IMR-90 (cell line): ENCODE results near the gene IFI27L1. TPM values are rescaled to one million over a fixed set of nuclear protein-coding genes. Genes with fewer than 3 reads are reported as not detected.

Experiments used
- ATAC-seq: fragments of 200-7000 bp; cut with Tn5 transposase; 2 replicates; pipeline ENCODE4 v1.9.1; 2020; ENCODE audit warnings: low read depth, mild to moderate bottlenecking, moderate library complexity
- BruUV-seq: library from RNA; stranded (reverse); fragments of 400-500 nt; replicated peaks from 2 replicates; lab custom pipeline; 2021; lab: Mats Ljungman, UMichigan
- CTCF ChIA-PET: fragments of 300-600 bp; formaldehyde crosslinking; extraction: SDS; loops from one replicate; lab custom pipeline; 2021; ENCODE audit warnings: antibody characterized with exemption; lab: Yijun Ruan, JAX
- POLR2A ChIA-PET: fragments of 300-600 bp; sonication (Branson Sonifier 250); formaldehyde crosslinking; loops from one replicate; lab custom pipeline; 2022; ENCODE audit warnings: antibody characterized with exemption; ENCODE audit not compliant: unreplicated experiment; lab: Charles Lee
- DNase-seq: peaks from one replicate; pipeline ENCODE4 v3.0.0; 2013
- H2AFZ ChIP-seq: replicated peaks from 2 replicates; pipeline ENCODE3; 2013; ENCODE audit warnings: low read length, mild to moderate bottlenecking; ENCODE audit not compliant: poor library complexity
- H2AK5ac ChIP-seq: 2 replicates; pipeline ENCODE4 v1.6.1; 2013; ENCODE audit warnings: low read depth, low read length, inconsistent platforms
- H2AK9ac ChIP-seq: replicated peaks from 2 replicates; pipeline ENCODE3; 2013; ENCODE audit warnings: mild to moderate bottlenecking, low read depth, low read length, moderate library complexity; ENCODE audit not compliant: poor library complexity
- H2BK120ac ChIP-seq: 2 replicates; pipeline ENCODE4 v1.6.1; 2013; ENCODE audit warnings: low read depth, low read length, inconsistent platforms
- H2BK15ac ChIP-seq: 3 replicates; pipeline ENCODE4 v1.6.1; 2013; ENCODE audit warnings: low read depth, low read length, inconsistent platforms
- H2BK20ac ChIP-seq: 2 replicates; pipeline ENCODE4 v1.6.1; 2013; ENCODE audit warnings: low read depth, mild to moderate bottlenecking, inconsistent platforms, low read length, moderate library complexity
- H2BK5ac ChIP-seq: 2 replicates; pipeline ENCODE4 v1.6.1; 2013; ENCODE audit warnings: mild to moderate bottlenecking, low read depth, low read length, inconsistent platforms; ENCODE audit not compliant: poor library complexity, severe bottlenecking
- H3K14ac ChIP-seq: replicated peaks from 2 replicates; pipeline ENCODE4 v1.6.1; 2013; ENCODE audit warnings: low read depth, low read length, inconsistent platforms
- H3K18ac ChIP-seq: 2 replicates; pipeline ENCODE4 v1.6.1; 2013; ENCODE audit warnings: low read depth, low read length, control low read depth
- H3K23ac ChIP-seq: 2 replicates; pipeline ENCODE4 v1.6.1; 2013; ENCODE audit warnings: low read depth, low read length, inconsistent platforms
- H3K27ac ChIP-seq: 2 replicates; pipeline ENCODE4 v1.5.1; 2013; ENCODE audit warnings: mild to moderate bottlenecking, control low read depth, low read length; ENCODE audit not compliant: insufficient read depth
- H3K27me3 ChIP-seq: 2 replicates; pipeline ENCODE4 v1.6.1; 2013; ENCODE audit warnings: low read length; ENCODE audit not compliant: control insufficient read depth, insufficient read depth
- H3K36me3 ChIP-seq: 2 replicates; pipeline ENCODE4 v1.6.1; 2013; ENCODE audit warnings: low read length, mixed read lengths; ENCODE audit not compliant: control insufficient read depth, insufficient read depth
- H3K4ac ChIP-seq: 2 replicates; pipeline ENCODE4 v1.6.1; 2013; ENCODE audit warnings: low read depth, low read length, inconsistent platforms
- H3K4me1 ChIP-seq: 2 replicates; pipeline ENCODE4 v1.6.1; 2013; ENCODE audit warnings: low read length, mixed read lengths; ENCODE audit not compliant: control insufficient read depth, insufficient read depth
- H3K4me2 ChIP-seq: 2 replicates; pipeline ENCODE4 v1.6.1; 2013; ENCODE audit warnings: low read depth, mild to moderate bottlenecking, control low read depth, low read length, moderate library complexity
- H3K4me3 ChIP-seq: 2 replicates; pipeline ENCODE4 v1.5.1; 2013; ENCODE audit warnings: low read depth, mild to moderate bottlenecking, control low read depth, low read length, moderate library complexity; ENCODE audit not compliant: insufficient read depth
- H3K56ac ChIP-seq: 2 replicates; pipeline ENCODE4 v1.6.1; 2013; ENCODE audit warnings: low read length, inconsistent platforms; ENCODE audit not compliant: insufficient read depth; ENCODE audit errors: extremely low read depth
- H3K79me1 ChIP-seq, 2 experiments: 2 replicates each; pipeline ENCODE4 v1.6.1; 2013; ENCODE audit warnings: low read length in 2 of 2, inconsistent platforms in 1 of 2, low read depth in 1 of 2
- H3K9ac ChIP-seq: 2 replicates; pipeline ENCODE4 v1.6.1; 2013; ENCODE audit warnings: low read depth, low read length, control low read depth
- H3K9me1 ChIP-seq: 2 replicates; pipeline ENCODE4 v1.6.1; 2013; ENCODE audit warnings: low read length, inconsistent platforms; ENCODE audit not compliant: insufficient read depth
- H3K9me3 ChIP-seq: 2 replicates; pipeline ENCODE4 v1.6.1; 2013; ENCODE audit warnings: low read length; ENCODE audit not compliant: control insufficient read depth, insufficient read depth
- H4K20me1 ChIP-seq: 2 replicates; pipeline ENCODE4 v1.6.1; 2013; ENCODE audit warnings: low read length, inconsistent platforms; ENCODE audit not compliant: insufficient read depth
- H4K5ac ChIP-seq: 2 replicates; pipeline ENCODE4 v1.6.1; 2013; ENCODE audit warnings: mild to moderate bottlenecking, low read depth, low read length, control low read depth
- H4K8ac ChIP-seq, 2 experiments: 2 replicates each; pipeline ENCODE4 v1.6.1; 2013; ENCODE audit warnings: low read depth in 2 of 2, low read length in 2 of 2, control low read depth in 1 of 2, inconsistent platforms in 1 of 2
- H4K91ac ChIP-seq: 2 replicates; pipeline ENCODE4 v1.6.1; 2013; ENCODE audit warnings: low read depth, low read length, inconsistent platforms; ENCODE audit not compliant: insufficient read depth
- BHLHE40 ChIP-seq: fragments of 150-350 bp; IDR thresholded peaks from 2 replicates; pipeline ENCODE4 v1.6.1; 2016; ENCODE audit warnings: mild to moderate bottlenecking, low read depth, low read length
- CHD1 ChIP-seq: IDR thresholded peaks from 2 replicates; pipeline ENCODE4 v1.6.1; 2012; ENCODE audit warnings: low read depth, low read length, improper control_type of control experiment
- FOS ChIP-seq: fragments of 150-350 bp; IDR thresholded peaks from 2 replicates; pipeline ENCODE4 v1.6.1; 2016; ENCODE audit warnings: low read depth, low read length
- MAZ ChIP-seq: IDR thresholded peaks from 2 replicates; pipeline ENCODE4 v1.6.1; 2012; ENCODE audit warnings: low read depth, mild to moderate bottlenecking, low read length, improper control_type of control experiment, moderate library complexity, borderline replicate concordance
- MXI1 ChIP-seq: IDR thresholded peaks from 2 replicates; pipeline ENCODE4 v1.6.1; 2012; ENCODE audit warnings: low read depth, mild to moderate bottlenecking, low read length, moderate library complexity, borderline replicate concordance
- NFE2L2 ChIP-seq: fragments of 150-350 bp; IDR thresholded peaks from 2 replicates; pipeline ENCODE4 v1.6.1; 2016; ENCODE audit warnings: low read depth, mild to moderate bottlenecking, low read length
- RAD21 ChIP-seq: IDR thresholded peaks from 2 replicates; pipeline ENCODE4 v1.6.1; 2012; ENCODE audit warnings: low read length, improper control_type of control experiment
- RCOR1 ChIP-seq: IDR thresholded peaks from 2 replicates; pipeline ENCODE4 v1.6.1; 2012; ENCODE audit warnings: mild to moderate bottlenecking, low read length, improper control_type of control experiment; ENCODE audit not compliant: insufficient replicate concordance
- SMC3 ChIP-seq: fragments of 150-350 bp; IDR thresholded peaks from 2 replicates; pipeline ENCODE4 v1.6.1; 2016; ENCODE audit warnings: low read depth, mild to moderate bottlenecking, antibody characterized with exemption, low read length, moderate library complexity
- WGBS, 2 experiments: methylation state at CpG; one replicate each; pipeline versions ENCODE4 v1.1.5 to v1.1.7; 2013; ENCODE audit warnings: missing lambda C conversion rate in 2 of 2; ENCODE audit not compliant: insufficient read length in 1 of 2; ENCODE audit errors: extremely low coverage in 2 of 2; 5-methylcytosine and 5-hydroxymethylcytosine counted together
- dilution Hi-C: fragments of 300-500 bp; cut with HindIII; formaldehyde crosslinking; loops from one replicate; pipeline ENCODE4 v1.14.3; 2018; ENCODE audit warnings: low sequenced_read_pairs; ENCODE audit not compliant: unreplicated experiment
- in situ Hi-C: fragments of 300-500 bp; cut with MboI; formaldehyde crosslinking; loops from 3 replicates; pipeline ENCODE4 v1.14.3; 2019; ENCODE audit warnings: low sequenced_read_pairs, inconsistent platforms, mixed read lengths
- intact Hi-C: fragments of 100-400 bp; cut with micrococcal nuclease; formaldehyde crosslinking; loops from 2 replicates; pipeline ENCODE4 v1.10.0; 2022
- polyA plus RNA-seq, 3 experiments: library from polyadenylated mRNA; depleted of rRNA; stranded (reverse); fragments of >200 nt; gene quantifications; 2 replicates each; pipeline ENCODE4 v1.2.3, GENCODE V29; 2012; ENCODE audit warnings: low replicate concordance in 1 of 3
- total RNA-seq: library from RNA; depleted of rRNA; stranded (reverse); fragments of >200 nt; gene quantifications from 2 replicates; pipeline ENCODE4 v1.2.3, GENCODE V29; 2012
- TF ChIP-seq, protein P1 (sequence below): conservative IDR thresholded peaks from 2 replicates; pipeline ENCODE4 v1.5.1; 2012; ENCODE audit warnings: mild to moderate bottlenecking, low read depth, low read length, improper control_type of control experiment
- TF ChIP-seq, protein P2 (sequence below): fragments of 150-350 bp; IDR thresholded peaks from 2 replicates; pipeline ENCODE4 v1.6.1; 2016; ENCODE audit warnings: low read depth, mild to moderate bottlenecking, low read length, moderate library complexity, borderline replicate concordance

IFI27L1 gene
- total and polyA plus RNA-seq, 2 of the 4 experiments (the other 2 are of a cell fraction) = 13.3 to 24.3 TPM

DNA sequence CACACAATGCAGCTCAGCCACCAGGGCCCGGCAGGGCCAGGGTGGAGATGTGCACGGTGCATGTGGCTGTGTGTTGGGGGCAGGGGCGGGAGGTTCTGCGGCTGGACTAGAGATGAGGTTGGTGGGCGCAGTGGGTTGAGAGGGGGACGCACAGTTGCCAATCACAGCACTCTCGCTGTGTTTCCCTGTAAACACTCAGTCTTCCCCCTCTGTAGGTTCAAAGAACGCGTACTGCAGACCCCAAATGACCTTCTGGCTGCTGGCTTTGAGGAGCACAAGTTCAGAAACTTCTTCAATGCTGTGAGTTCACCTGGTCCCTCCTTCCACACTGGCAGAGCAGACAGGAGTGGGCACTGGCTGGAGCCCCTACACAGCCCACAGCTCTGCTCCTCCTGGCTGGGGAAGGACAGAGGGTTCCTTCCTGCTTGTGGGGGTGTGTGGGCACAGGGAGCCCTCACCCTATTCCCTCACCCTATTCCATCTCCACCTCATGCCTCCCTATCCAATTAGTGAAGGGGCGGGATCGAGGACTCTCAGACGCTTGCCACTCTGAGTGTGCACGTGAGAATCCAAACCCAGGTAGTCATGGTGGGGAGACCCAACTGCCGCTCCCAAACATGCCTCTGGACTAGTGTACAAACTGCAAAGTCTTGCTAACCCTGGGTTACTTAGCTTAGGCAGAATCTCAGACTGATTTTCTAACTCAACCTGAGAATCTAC is 37.2 kb upstream of the IFI27L1 start (continued):
- no peak for TF ChIP-seq RCOR1

DNA sequence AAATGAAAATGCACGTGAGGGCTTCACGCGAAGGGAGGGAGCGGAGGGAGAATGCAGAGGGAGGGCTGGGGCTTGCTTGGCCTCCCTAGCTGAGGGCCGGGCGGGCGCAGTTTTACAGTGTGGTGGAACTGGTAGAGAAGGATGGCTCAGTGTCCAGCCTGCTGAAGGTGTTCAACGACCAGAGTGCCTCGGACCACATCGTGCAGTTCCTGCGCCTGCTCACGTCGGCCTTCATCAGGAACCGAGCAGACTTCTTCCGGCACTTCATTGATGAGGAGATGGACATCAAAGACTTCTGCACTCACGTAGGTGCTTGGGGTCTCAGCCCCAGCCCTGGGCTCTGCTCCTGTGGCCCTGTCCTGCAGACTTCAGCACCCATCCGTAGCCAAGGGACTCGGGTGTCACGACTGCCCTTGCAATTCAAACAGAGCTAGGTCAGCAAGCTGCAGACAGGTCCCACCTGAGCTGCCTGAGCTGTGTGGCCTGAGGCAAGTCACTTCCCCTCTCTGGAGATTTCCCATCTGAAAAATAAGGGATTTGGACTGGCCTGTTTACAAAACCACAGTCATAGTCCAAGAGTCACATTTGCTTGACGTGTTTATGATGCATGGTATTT is 36.5 kb upstream of the IFI27L1 start:
- Histone ChIP-seq H3K9me1 (no peaks in the 10 kb centered on the region), H2BK15ac (no peak overlapping the region), H2BK5ac (no peak overlapping the region), H4K5ac (no peak overlapping the region), H3K27ac (no peak overlapping the region), H3K4me2 (no peak overlapping the region), H2AK9ac (no peak overlapping the region), H4K20me1 (no peaks in the 10 kb centered on the region; the same call in 1 of the 2 replicates), H3K36me3 (peaks cover 46% of the 10 kb centered on the region), H3K56ac (no peak overlapping the region), H2BK20ac (no peak overlapping the region), H4K8ac (no peak overlapping the region), H3K27me3 (no peaks in the 10 kb centered on the region), H3K9ac (no peak overlapping the region), H3K23ac (no peak overlapping the region), H3K4ac (no peak overlapping the region), H2AK5ac (no peak overlapping the region), H4K91ac (no peak overlapping the region), H3K14ac (no peak overlapping the region), H3K79me1 (peaks cover 0 to 11% of the 10 kb centered on the region in 2 experiments; a peak in 1 of 4 replicates), H3K4me1 (peaks cover 9% of the 10 kb centered on the region), H3K9me3 (no peaks in the 10 kb centered on the region), H2AFZ (no peak overlapping the region), H2BK120ac (no peak overlapping the region), H3K4me3 (no peak overlapping the region), H3K18ac (no peak overlapping the region)
- ATAC-seq = no peak
- no TSS peak for BruUV-seq
- CTCF ChIA-PET = interaction anchor here (1.4 kb wide), 1 partner anchor 92 kb away, joined by 3 read pairs; no protein-coding TSS in a partner anchor
- POLR2A ChIA-PET = no interaction called here
- WGBS, 2 experiments = 95% methylated on average over 16 of the region's 20 CpGs; no CpG with 5 or more reads in 1 of the 2 experiments
- intact Hi-C loops (no loop called here), in situ Hi-C loops (no loop called here), dilution Hi-C loops (no loop called here)
- DNase-seq = no peak
- TF ChIP-seq FOS (no peak), CHD1 (no peak), SMC3 (no peak), BHLHE40 (no peak), MXI1 (no peak), RAD21 (no peak), MAZ (no peak), NFE2L2 (no peak)
- TF ChIP-seq, protein P1, sequence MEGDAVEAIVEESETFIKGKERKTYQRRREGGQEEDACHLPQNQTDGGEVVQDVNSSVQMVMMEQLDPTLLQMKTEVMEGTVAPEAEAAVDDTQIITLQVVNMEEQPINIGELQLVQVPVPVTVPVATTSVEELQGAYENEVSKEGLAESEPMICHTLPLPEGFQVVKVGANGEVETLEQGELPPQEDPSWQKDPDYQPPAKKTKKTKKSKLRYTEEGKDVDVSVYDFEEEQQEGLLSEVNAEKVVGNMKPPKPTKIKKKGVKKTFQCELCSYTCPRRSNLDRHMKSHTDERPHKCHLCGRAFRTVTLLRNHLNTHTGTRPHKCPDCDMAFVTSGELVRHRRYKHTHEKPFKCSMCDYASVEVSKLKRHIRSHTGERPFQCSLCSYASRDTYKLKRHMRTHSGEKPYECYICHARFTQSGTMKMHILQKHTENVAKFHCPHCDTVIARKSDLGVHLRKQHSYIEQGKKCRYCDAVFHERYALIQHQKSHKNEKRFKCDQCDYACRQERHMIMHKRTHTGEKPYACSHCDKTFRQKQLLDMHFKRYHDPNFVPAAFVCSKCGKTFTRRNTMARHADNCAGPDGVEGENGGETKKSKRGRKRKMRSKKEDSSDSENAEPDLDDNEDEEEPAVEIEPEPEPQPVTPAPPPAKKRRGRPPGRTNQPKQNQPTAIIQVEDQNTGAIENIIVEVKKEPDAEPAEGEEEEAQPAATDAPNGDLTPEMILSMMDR = no peak
- TF ChIP-seq, protein P2, sequence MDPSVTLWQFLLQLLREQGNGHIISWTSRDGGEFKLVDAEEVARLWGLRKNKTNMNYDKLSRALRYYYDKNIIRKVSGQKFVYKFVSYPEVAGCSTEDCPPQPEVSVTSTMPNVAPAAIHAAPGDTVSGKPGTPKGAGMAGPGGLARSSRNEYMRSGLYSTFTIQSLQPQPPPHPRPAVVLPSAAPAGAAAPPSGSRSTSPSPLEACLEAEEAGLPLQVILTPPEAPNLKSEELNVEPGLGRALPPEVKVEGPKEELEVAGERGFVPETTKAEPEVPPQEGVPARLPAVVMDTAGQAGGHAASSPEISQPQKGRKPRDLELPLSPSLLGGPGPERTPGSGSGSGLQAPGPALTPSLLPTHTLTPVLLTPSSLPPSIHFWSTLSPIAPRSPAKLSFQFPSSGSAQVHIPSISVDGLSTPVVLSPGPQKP = no peak
